Right cardiac atrium (tissue), 5 donors: ENCODE results near the gene AOPEP. TPM values are rescaled to one million over a fixed set of nuclear protein-coding genes. Genes with fewer than 3 reads are reported as not detected.

Source experiments
- ATAC-seq, 2 donors: fragments of 200-7000 bp; cut with Tn5 transposase; one replicate each; pipeline versions ENCODE4 v1.8.0 to v1.9.1; 2020; ENCODE audit warnings: moderate library complexity in 2 of 2, mild to moderate bottlenecking in 1 of 2
- DNase-seq, 3 donors: peaks; one replicate each; pipeline ENCODE4 v3.0.0-alpha.2; 2020
- H3K27ac ChIP-seq: one replicate; pipeline ENCODE4 v1.5.1; 2013; ENCODE audit warnings: mild to moderate bottlenecking, low read length, control low read depth, moderate library complexity
- H3K27me3 ChIP-seq: one replicate; pipeline ENCODE4 v1.6.1; 2013; ENCODE audit not compliant: control insufficient read depth, insufficient read depth
- H3K4me1 ChIP-seq: one replicate; pipeline ENCODE4 v1.6.1; 2013; ENCODE audit warnings: low read length; ENCODE audit not compliant: control insufficient read depth, insufficient read depth
- H3K4me3 ChIP-seq: one replicate; pipeline ENCODE4 v1.5.1; 2013; ENCODE audit warnings: low read length, control low read depth
- H3K9me3 ChIP-seq: one replicate; pipeline ENCODE4 v1.6.1; 2013; ENCODE audit warnings: low read length; ENCODE audit not compliant: control insufficient read depth
- WGBS: extraction: QIAGEN DNeasy Blood & Tissue Kit; methylation state at CpG from one replicate; pipeline ENCODE4 v1.1.7; 2013; 5-methylcytosine and 5-hydroxymethylcytosine counted together
- intact Hi-C, 4 donors: fragments of 100-400 bp; cut with DNase I; formaldehyde crosslinking; loops; one replicate each; pipeline versions ENCODE4 v1.11.0 to v1.14.0; 2022 to 2023
- polyA plus RNA-seq: library from polyadenylated mRNA; stranded (reverse); fragments of 200-250 nt; gene quantifications from one replicate; pipeline ENCODE4 v1.2.3, GENCODE V29; 2013
- total RNA-seq, 4 donors: library from RNA; stranded (reverse); fragmentation: NEBNext Ultra II Directional; extraction: Animal tissue kit (Norgen Biotek cat#: 25700); gene quantifications; one replicate each; pipeline ENCODE4 v1.2.1, GENCODE V29; 2021
- donor health status: healthy with polysubstance abuse.
- donor health status: DM: no; HTN: yes; CAD: no.
- donor health status: DM: no; HTN: no; CAD: no.
- donor health status: DM: no; HTN: yes; CAD: no; lungs with severe emphysema.
- donor health status: DM: yes; HTN: yes; CAD: no.

Gene AOPEP
- total and polyA plus RNA-seq, 5 donors, result 124 to 170 (median 154) TPM

- intact Hi-C loops, result no loop called here
- Histone ChIP-seq H3K4me1 (peaks cover 11% of the 10 kb centered on the region), H3K9me3 (no peaks in the 10 kb centered on the region), H3K27ac (no peak overlapping the region), H3K4me3 (no peak overlapping the region), H3K27me3 (no peaks in the 10 kb centered on the region)
- WGBS, result 93% methylated on average over 3 of the region's 3 CpGs
- no peak for DNase-seq
- ATAC-seq, result no peak
Measured at GRCh38 chr9:94904806-94905205, 178.3 kb downstream of the AOPEP start.

DNA sequence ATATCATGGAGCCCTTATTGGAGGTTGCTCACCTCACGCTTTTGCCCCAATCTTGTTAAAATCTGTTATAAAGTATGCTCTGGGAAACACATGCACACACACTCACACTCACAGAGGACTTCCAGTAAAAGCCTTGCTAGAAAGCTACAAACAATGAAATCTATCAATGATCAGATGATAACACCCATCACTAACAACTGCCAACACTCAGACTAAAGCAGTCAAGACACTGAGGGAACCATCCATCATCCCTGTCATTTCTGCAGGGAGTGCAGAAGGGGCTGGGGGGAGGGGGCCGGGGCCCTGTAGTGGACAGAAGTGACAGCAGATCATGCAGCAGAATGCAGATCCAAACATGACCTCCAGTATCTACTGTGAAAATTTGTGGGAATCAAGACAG is 179.1 kb downstream of the AOPEP start:
- intact Hi-C loops, result no loop called here
- H3K4me1 ChIP-seq, result peaks cover 11% of the 10 kb centered on the region

GRCh38 chr9:94906181-94906580 is 179.7 kb downstream of the AOPEP start:
- Histone ChIP-seq H3K9me3 (no peaks in the 10 kb centered on the region), H3K27me3 (no peaks in the 10 kb centered on the region), H3K4me1 (peaks cover 11% of the 10 kb centered on the region), H3K27ac (no peak overlapping the region), H3K4me3 (no peak overlapping the region)
- WGBS, result 95% methylated on average over 6 of the region's 6 CpGs
- DNase-seq, result no peak
- ATAC-seq, result no peak
- intact Hi-C loops, result no loop called here

More for the DNA sequence above, 179.1 kb downstream of the AOPEP start:
- H3K4me3 ChIP-seq, result no peak overlapping the region
- WGBS, result 96% methylated on average over 2 of the region's 2 CpGs
- H3K27me3 ChIP-seq, result no peaks in the 10 kb centered on the region
- ATAC-seq (no peak), DNase-seq (no peak)
- no peaks in the 10 kb centered on the region for H3K9me3 ChIP-seq
- no peak overlapping the region for H3K27ac ChIP-seq

- WGBS, result 76% methylated on average over 3 of the region's 3 CpGs
- Histone ChIP-seq H3K27me3 (no peaks in the 10 kb centered on the region), H3K27ac (no peak overlapping the region), H3K4me1 (peaks cover 11% of the 10 kb centered on the region), H3K9me3 (no peaks in the 10 kb centered on the region), H3K4me3 (no peak overlapping the region)
- ATAC-seq (no peak), DNase-seq (no peak)
- intact Hi-C loops, result no loop called here
Measured at GRCh38 chr9:94906713-94907112, 180.2 kb downstream of the AOPEP start.

- Histone ChIP-seq H3K9me3 (no peaks in the 10 kb centered on the region), H3K4me3 (no peak overlapping the region), H3K4me1 (peaks cover 11% of the 10 kb centered on the region)
Measured at GRCh38 chr9:94907264-94907936, 180.9 kb downstream of the AOPEP start.

DNA sequence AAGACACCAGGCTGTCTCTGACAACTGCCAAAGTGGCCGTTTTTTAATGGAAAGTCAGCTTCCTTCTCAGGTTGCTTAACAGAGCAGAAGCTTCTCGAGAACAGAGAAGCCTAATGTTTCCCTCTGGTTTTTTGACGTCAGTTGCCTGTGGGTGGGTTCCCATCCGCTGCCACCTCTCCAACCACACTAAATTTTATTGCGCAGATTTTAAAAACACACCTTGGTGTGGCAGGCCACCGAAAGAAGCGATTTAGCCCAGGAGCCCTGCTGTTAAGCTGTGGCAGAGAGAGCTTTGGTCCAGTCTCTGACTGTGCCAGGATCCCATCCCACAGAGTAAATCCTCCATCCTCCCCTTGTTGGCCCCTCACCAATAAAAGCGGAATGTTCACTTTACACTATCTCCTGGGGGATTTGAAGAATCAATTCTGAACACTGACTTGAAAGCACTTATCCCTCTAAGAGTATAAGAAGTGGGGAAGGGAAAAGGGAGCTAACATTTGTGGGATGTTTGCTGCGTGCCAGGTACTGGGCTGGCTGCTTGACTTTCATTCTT is 181.6 kb downstream of the AOPEP start:
- no peak for DNase-seq
- no peaks in the 10 kb centered on the region for H3K27me3 ChIP-seq
- ATAC-seq, result peak; percentile 28 to 74
- no peak overlapping the region for H3K4me3 ChIP-seq
- intact Hi-C loops, result no loop called here
- H3K9me3 ChIP-seq, result no peaks in the 10 kb centered on the region
- WGBS, result 37% methylated on average over 9 of the region's 9 CpGs
- peak overlapping the region; percentile 26 for H3K27ac ChIP-seq
- peaks cover 13% of the 10 kb centered on the region for H3K4me1 ChIP-seq

More at GRCh38 chr9:94907264-94907936, 180.9 kb downstream of the AOPEP start:
- Histone ChIP-seq H3K27me3 (no peaks in the 10 kb centered on the region), H3K27ac (peak overlapping the region; percentile 30)
- WGBS, result 69% methylated on average over 8 of the region's 8 CpGs
- DNase-seq (no peak), ATAC-seq (no peak)
- intact Hi-C loops, result no loop called here

GRCh38 chr9:94908583-94909249 is 182.2 kb downstream of the AOPEP start:
- Histone ChIP-seq H3K27me3 (no peaks in the 10 kb centered on the region), H3K27ac (no peak overlapping the region), H3K4me1 (peaks cover 13% of the 10 kb centered on the region), H3K4me3 (no peak overlapping the region), H3K9me3 (no peaks in the 10 kb centered on the region)
- DNase-seq (no peak), ATAC-seq (peak in 1 of 2 donors; percentile 45)
- intact Hi-C loops, result no loop called here
- 63% methylated on average over 9 of the region's 9 CpGs for WGBS

- WGBS, result 93% methylated on average over 12 of the region's 12 CpGs
- peaks cover 13% of the 10 kb centered on the region for H3K4me1 ChIP-seq
- no peak for ATAC-seq
Measured at GRCh38 chr9:94909250-94909894, 182.9 kb downstream of the AOPEP start.

GRCh38 chr9:94909965-94910730 is 183.6 kb downstream of the AOPEP start:
- Histone ChIP-seq H3K4me1 (peaks cover 16% of the 10 kb centered on the region), H3K9me3 (no peaks in the 10 kb centered on the region), H3K27ac (no peak overlapping the region), H3K27me3 (no peaks in the 10 kb centered on the region), H3K4me3 (no peak overlapping the region)
- whole genome bisulfite sequencing, result 96% methylated on average over 20 of the region's 20 CpGs
- ATAC-seq (no peak), DNase-seq (no peak)
- intact Hi-C loops, result no loop called here

More at GRCh38 chr9:94909250-94909894, 182.9 kb downstream of the AOPEP start:
- intact Hi-C loops, result no loop called here
- Histone ChIP-seq H3K4me3 (no peak overlapping the region), H3K27me3 (no peaks in the 10 kb centered on the region), H3K27ac (no peak overlapping the region), H3K9me3 (no peaks in the 10 kb centered on the region)
- no peak for DNase-seq

DNA sequence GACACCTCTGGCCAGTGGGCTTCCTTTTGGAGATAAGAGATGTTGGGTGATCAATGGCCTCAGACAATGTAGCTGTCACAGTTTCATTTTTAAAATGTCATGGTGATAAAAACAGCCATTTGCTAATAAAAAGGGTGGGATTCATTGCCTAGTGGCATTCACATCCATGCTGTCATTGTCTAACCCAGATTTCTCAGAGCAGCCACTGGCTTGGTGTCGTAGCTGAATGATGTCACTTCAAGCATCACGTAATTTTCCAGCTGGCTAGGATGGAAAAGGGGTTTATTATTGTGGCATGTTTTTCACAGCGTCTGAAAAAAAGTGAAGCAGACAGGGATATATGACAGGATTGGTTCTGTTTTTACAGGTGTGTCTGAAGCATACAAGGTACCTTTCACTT is 184.7 kb downstream of the AOPEP start:
- ATAC-seq, result no peak

More for the DNA sequence above, 184.7 kb downstream of the AOPEP start:
- intact Hi-C loops, result no loop called here
- WGBS, result 77% methylated on average over 3 of the region's 3 CpGs
- DNase-seq, result no peak
- Histone ChIP-seq H3K9me3 (no peaks in the 10 kb centered on the region), H3K27me3 (no peaks in the 10 kb centered on the region), H3K4me1 (peaks cover 16% of the 10 kb centered on the region), H3K4me3 (no peak overlapping the region), H3K27ac (no peak overlapping the region)
